Astrocyte (in vitro differentiated cells and primary cell): ENCODE measurements around the gene KRTAP10-6.

Source experiments
- EZH2 ChIP-seq: IDR thresholded peaks from 2 replicates; pipeline ENCODE4 v1.6.1; 2012; ENCODE audit warnings: mild to moderate bottlenecking, low read length, inconsistent platforms; ENCODE audit not compliant: insufficient read depth
- TF ChIP-seq, protein P1 (sequence below): IDR thresholded peaks from 2 replicates; pipeline ENCODE4 v1.5.1; 2011; ENCODE audit warnings: low read depth, mild to moderate bottlenecking, inconsistent platforms, low read length, moderate library complexity; ENCODE audit not compliant: insufficient read depth

DNA sequence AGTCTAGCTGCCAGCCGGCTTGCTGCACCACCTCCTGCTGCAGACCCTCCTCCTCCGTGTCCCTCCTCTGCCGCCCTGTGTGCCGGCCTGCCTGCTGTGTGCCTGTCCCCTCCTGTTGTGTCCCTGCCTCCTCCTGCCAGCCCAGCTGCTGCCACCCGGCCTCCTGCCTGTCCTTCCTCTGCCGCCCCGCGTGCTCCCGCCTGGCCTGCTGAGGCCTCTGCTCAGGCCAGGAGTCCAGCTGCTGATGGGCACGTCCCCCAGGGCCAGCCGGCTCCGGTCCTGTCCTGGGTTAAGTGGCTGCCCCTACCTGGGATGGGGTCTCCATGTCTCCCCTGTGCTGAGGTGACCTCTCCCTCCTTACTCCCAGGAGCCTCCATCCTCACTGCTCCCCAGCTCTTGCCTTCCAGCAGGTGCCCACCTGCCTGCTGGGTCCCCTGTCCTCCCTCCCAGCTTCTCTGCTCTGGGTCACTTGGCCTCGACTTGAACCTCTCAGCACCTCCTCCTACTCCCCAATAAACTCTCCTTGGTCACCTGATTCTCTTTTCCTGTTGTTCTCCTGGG, 20.4 kb upstream of the KRTAP10-6 start:
- TF ChIP-seq, protein P1, sequence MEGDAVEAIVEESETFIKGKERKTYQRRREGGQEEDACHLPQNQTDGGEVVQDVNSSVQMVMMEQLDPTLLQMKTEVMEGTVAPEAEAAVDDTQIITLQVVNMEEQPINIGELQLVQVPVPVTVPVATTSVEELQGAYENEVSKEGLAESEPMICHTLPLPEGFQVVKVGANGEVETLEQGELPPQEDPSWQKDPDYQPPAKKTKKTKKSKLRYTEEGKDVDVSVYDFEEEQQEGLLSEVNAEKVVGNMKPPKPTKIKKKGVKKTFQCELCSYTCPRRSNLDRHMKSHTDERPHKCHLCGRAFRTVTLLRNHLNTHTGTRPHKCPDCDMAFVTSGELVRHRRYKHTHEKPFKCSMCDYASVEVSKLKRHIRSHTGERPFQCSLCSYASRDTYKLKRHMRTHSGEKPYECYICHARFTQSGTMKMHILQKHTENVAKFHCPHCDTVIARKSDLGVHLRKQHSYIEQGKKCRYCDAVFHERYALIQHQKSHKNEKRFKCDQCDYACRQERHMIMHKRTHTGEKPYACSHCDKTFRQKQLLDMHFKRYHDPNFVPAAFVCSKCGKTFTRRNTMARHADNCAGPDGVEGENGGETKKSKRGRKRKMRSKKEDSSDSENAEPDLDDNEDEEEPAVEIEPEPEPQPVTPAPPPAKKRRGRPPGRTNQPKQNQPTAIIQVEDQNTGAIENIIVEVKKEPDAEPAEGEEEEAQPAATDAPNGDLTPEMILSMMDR: no peak
- no peak for TF ChIP-seq EZH2
